LNCaP clone FGC (cell line): ENCODE measurements around the gene ANXA1.

Experiments used
- DNase-seq: peaks from one replicate; pipeline ENCODE4 v3.0.0-alpha.2; 2011; ENCODE audit warnings: low read depth
- H3K4me3 ChIP-seq: 2 replicates; pipeline ENCODE4 v1.5.1; 2011; ENCODE audit warnings: mild to moderate bottlenecking, low read depth, low read length, control low read depth
- TF ChIP-seq, protein P1 (sequence below): IDR thresholded peaks from 2 replicates; pipeline ENCODE4 v1.5.1; 2012; ENCODE audit warnings: mild to moderate bottlenecking; ENCODE audit not compliant: control insufficient read depth, insufficient read depth; ENCODE audit errors: extremely low read depth

ANXA1 gene

DNA sequence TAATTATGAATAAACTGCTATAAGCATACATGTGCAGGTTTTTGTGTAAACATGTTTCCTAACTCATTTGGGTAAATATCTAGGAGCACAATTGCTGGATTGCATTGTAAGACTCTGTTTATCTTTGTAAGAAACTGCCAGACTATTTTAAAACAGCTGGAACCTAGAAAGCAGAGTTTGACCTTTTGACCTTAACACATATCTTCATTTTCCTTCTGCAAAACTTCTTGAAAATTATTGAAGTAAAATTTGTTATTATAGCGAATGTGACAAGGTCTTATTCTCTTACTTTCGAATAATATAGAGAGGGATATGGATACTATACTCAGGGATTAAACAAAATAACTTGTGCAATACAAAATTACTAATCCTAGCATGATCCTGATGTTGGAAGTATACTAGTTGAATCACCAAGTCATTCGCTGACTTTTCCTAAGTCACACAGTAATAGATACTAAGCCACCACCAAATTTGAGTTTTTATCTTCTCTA, 3.2 kb upstream of the ANXA1 start:
- DNase-seq: peak; percentile 67
- TF ChIP-seq, protein P1, sequence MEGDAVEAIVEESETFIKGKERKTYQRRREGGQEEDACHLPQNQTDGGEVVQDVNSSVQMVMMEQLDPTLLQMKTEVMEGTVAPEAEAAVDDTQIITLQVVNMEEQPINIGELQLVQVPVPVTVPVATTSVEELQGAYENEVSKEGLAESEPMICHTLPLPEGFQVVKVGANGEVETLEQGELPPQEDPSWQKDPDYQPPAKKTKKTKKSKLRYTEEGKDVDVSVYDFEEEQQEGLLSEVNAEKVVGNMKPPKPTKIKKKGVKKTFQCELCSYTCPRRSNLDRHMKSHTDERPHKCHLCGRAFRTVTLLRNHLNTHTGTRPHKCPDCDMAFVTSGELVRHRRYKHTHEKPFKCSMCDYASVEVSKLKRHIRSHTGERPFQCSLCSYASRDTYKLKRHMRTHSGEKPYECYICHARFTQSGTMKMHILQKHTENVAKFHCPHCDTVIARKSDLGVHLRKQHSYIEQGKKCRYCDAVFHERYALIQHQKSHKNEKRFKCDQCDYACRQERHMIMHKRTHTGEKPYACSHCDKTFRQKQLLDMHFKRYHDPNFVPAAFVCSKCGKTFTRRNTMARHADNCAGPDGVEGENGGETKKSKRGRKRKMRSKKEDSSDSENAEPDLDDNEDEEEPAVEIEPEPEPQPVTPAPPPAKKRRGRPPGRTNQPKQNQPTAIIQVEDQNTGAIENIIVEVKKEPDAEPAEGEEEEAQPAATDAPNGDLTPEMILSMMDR: no peak
- no peak overlapping the region for H3K4me3 ChIP-seq

DNA sequence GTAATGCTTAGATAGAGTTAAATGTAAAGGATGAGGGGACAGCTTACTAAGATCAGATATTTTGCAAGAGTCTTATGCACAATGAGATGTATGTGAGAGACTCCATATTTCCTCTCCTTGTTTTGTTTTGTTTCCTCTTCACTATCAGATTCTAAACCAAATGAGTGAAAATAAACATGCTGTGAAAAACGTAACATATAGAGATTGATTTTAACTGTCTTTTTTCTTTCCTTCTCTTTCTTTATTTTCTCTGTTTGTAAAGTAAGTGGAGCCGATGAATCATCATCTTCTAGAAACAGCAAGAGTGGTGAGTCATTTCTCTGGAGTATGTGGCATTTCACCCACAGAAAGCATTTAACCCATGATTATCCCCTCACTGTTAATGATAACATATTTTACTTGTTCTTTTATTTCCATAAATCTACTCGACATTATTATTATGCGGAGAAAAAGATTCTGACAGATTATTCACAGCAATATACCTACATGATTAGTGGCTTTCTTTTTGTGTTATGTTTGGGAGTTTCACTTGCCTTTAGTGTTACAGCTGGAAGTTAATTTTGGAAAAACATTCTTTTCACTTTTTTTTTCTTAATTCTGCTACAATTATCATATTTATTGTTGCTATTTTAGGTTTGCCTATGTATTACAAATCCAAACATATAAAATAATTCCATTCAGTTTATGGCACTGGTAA, 2.1 kb upstream of the ANXA1 start:
- TF ChIP-seq, protein P1: no peak
- DNase-seq: no peak
- no peak overlapping the region for H3K4me3 ChIP-seq

- no peak for DNase-seq
- TF ChIP-seq, protein P1: no peak
- H3K4me3 ChIP-seq: no peak overlapping the region
Observed at GRCh38 chr9:73152543-73152844, 829 bp downstream of the ANXA1 start.

- no peak overlapping the region for H3K4me3 ChIP-seq
- DNase-seq: no peak
- TF ChIP-seq, protein P1: no peak
Observed at GRCh38 chr9:73152953-73153352, 1.3 kb downstream of the ANXA1 start.

DNA sequence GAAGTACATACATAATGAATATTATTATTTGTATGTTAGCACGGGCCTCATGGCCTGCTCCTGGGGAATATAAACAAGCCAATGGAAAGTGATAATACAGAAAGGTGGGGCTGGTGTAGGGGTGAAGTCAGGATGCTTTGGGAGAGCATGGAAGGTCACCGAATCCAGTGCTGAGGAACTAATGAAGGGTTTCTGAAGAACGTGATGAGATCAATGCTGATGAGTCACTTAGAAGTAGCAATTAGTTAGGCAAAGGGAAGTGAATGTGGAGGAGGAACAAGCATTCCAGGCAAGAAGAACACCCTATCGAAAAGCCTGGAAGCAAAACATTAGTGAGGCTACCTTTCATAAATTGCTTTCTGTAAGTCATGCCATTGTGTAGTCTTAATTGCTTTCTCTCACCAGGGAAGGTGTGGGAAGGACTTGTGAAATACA, 2.1 kb downstream of the ANXA1 start:
- H3K4me3 ChIP-seq: no peak overlapping the region
- DNase-seq: no peak
- TF ChIP-seq, protein P1: no peak

- no peak overlapping the region for H3K4me3 ChIP-seq
- TF ChIP-seq, protein P1: no peak
- DNase-seq: no peak
Observed at GRCh38 chr9:73154271-73154670, 2.6 kb downstream of the ANXA1 start.

DNA sequence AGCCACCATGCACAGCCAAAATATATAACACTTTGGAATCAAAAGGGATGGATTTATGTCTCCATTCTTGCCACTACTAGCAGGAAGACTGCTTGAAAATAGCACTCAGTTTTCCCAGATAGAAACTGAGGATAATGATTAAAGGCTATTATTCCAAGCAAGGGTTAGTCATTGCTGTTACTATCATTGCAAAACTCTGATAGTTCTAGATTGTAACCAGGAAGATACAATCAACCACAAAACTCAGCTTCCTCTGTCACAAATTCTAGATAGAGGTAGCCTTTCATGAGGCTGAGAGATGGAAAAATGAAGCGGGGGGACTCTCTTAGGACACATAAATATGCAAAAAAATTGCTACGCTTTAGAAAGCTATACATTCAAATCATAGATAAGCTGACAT, 3.1 kb downstream of the ANXA1 start:
- DNase-seq: no peak
- TF ChIP-seq, protein P1: no peak
- H3K4me3 ChIP-seq: no peak overlapping the region
